HG03095 (cell line): Measurements from ENCODE around the gene SLC16A6.
"Not testable (repeated sequence)": the region's sequence is repeated elsewhere in the genome, so short reads cannot be mapped to it uniquely, and the experiment has no call there.

Source experiments
- ATAC-seq: cut with Tn5 transposase; IDR thresholded peaks from one replicate; pipeline ENCODE4 v1.9.1; 2021; ENCODE audit warnings: moderate library complexity; ENCODE audit not compliant: unreplicated experiment

The SLC16A6 gene

DNA sequence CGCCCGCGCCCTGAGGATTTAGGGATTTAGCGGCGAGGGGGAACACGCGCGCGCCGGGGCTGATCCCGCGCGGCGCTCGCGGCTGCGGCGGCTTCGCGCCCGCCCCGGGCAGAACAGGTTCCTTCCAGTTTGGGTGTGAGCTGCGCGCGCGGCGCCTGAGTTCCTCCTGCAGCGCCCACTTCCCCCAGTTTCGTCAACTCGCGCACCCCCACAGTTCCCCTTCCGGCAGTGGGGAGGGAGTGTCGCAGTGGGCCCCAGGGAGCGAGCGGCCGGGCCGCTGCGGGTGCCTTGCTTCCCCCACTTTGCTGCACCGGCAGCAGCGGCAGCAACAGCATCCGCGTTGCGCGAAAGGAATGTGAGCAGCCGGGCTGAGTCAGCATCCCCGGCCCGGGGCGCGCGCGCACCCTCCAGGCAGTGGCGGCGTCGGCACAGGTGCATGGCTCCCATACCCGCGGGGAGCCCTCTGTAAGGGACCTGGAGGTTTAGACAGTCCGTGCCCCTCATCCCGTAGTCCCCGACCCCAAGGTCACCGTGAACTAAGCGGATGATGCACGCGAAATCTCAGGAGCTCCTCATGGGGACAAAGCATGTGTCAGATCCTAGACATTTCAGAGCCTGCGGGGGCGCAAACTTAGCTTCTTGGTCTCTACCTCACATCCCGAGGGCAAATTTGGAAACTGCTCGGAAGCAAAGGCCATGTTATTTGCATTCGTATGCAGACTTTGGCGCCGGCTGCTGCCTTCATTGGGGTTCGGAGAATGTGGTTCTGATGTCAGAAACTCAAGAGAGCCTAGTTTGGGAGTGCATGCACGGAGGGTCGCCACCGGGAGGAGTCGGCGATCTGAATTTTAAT is 1.1 kb upstream of the SLC16A6 start:
- peak; percentile 48 for ATAC-seq

GRCh38 chr17:68290268-68290954 is 516 bp downstream of the SLC16A6 start:
- ATAC-seq = no peak

- no peak for ATAC-seq
Measured at GRCh38 chr17:68289936-68290267, 1.0 kb downstream of the SLC16A6 start.

GRCh38 chr17:68289473-68289872 is 1.5 kb downstream of the SLC16A6 start:
- ATAC-seq = no peak

DNA sequence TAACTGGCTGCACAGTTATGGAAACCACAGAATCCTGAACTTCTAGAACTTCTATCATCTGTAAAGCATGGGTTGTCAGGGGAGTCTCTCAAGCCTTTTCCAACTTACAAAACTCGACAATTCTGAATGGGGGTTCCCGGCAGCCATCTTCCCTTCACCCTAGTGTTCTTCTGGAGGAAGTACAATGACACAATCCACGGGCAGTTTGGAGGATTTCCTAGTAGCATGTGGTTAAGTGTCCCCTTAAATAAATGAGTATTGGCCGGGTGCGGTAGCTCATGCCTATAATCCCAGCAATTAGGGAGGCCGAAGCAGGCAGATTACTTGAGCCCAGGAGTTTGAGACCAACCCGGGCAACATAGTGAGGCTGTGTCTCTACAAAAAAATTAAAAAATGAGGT is 2.1 kb downstream of the SLC16A6 start:
- ATAC-seq = no peak

DNA sequence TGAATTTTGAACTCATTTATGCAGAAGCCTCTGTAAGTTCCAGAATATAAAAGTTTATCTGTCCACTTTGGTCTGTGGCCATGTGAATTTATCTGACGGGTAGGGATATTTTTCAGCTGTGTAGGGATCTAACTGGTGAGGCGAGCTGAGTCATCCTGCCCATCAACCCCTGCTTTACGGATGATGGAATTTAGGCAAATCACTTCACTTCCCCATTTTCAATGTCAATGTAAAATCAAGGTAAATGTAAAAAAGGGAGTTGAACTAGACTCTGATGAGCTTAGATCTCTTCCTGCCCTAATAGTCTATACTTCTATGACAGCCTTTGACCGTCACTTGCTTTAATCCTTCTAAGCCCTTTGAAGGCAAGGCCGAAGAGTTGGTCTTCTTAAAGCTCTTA is 2.6 kb downstream of the SLC16A6 start:
- ATAC-seq = no peak

DNA sequence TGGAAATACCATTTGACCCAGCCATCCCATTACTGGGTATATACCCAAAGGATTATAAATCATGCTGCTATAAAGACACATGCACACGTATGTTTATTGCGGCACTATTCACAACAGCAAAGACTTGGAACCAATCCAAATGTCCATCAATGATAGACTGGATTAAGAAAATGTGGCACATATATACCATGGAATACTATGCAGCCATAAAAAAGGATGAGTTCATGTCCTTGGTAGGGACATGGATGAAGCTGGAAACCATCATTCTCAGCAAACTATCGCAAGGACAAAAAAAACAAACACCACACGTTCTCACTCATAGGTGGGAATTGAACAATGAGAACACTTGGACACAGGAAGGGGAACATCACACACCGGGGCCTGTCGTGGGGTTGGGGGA is 9.0 kb downstream of the SLC16A6 start:
- ATAC-seq = not testable (repeated sequence)

DNA sequence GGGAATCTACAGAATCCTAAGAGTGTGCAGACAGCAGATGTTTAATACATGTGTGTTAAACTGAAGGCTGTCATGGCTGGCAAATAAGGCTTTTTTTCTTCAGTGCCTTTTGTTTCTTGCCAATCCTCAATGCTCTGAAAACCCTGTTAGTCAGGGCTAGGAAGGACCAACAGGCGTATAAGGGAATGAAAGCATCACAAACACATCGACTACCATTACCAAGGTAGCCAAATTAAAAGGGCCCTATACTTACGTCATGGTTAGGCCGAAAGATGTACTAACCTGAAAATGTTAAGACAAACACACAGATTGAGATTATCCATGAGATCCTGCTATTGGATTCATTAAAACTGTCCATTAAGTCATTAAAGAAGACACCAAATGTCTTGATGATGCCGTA is 13.1 kb downstream of the SLC16A6 start:
- ATAC-seq = no peak

GRCh38 chr17:68276339-68276738 is 14.6 kb downstream of the SLC16A6 start:
- ATAC-seq = not testable (repeated sequence)

GRCh38 chr17:68273722-68274121 is 17.2 kb downstream of the SLC16A6 start:
- ATAC-seq = no peak

GRCh38 chr17:68265833-68266232 is 25.1 kb downstream of the SLC16A6 start:
- ATAC-seq = not testable (repeated sequence)

GRCh38 chr17:68263101-68263681 is 27.7 kb downstream of the SLC16A6 start:
- ATAC-seq = not testable (repeated sequence)

- not testable (repeated sequence) for ATAC-seq
Measured at GRCh38 chr17:68262467-68262866, 28.5 kb downstream of the SLC16A6 start.

DNA sequence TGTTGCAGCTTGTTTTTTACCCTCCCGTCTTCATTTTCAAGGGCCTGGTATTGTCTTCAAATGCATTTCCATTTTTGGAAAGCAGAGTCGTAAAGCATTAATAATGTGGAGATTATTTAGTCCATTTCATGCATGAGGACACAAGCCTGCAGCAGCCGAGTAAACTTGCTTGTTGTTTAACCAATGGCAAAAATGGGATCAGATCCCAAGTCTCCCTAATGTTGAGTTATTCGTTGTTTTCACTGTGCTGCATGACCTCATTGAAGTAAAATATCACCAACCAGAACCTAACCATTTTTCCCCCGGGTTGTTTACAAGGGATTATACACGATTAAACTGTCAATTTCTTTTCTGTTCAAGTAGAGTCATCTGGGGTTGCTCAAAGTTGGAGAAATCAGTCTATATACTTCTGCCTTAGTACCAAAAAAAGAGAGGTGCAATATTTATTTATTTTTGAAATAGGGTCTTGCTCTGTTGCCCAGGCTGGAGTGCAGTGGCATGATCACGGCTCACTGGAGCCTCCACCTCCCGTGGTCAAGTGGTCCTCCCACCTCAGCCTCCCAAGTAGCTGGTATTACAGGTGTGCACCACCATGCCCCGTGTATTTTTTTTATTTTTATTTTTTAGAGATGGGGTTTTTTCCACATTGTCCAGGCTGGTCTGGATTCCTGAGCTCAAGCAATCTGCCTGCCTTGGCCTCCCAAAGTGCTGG is 30.7 kb downstream of the SLC16A6 start:
- no peak for ATAC-seq

- not testable (repeated sequence) for ATAC-seq
Measured at GRCh38 chr17:68259648-68259951, 31.3 kb downstream of the SLC16A6 start.

- ATAC-seq = peak; percentile 92
Measured at GRCh38 chr17:68258890-68259647, 31.9 kb downstream of the SLC16A6 start.

DNA sequence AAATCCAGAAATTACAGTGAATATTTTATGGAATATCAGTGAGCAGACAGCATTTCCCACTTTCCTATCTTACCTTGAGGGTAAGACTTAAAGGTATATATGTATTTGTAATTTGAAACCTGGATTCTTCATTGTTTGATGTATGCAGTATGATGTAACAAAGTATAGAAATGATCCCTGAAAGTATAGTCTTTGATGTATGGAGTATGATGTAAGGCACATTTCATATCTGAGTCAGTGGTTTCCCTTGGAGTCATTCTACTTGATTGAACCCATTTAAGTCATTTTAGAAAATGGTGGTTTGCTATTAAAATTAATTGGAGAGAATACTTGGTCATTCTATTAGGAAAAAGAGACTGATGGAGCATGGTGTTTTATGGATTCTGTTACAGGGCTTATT is 33.0 kb downstream of the SLC16A6 start:
- ATAC-seq = no peak

DNA sequence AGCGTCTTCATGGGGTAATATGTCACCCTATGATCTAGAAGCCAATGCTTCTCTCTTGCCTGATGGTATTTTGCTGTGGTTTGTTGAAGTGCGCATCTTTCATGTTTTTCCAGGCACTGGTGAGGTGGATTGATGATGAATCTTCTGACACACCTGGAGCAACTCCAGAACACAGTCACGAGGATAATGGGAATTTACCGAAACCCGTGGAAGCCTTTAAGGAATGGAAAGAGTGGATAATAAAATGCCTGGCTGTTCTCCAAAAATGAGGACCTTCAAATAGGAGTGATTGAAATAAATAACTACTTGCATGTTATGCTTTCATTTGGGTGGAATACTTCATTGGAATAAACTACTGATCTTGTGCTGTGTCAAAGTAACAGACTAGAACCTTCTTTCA is 34.2 kb downstream of the SLC16A6 start:
- ATAC-seq = not testable (repeated sequence)

- no peak for ATAC-seq
Measured at GRCh38 chr17:68255731-68256538, 35.0 kb downstream of the SLC16A6 start.

DNA sequence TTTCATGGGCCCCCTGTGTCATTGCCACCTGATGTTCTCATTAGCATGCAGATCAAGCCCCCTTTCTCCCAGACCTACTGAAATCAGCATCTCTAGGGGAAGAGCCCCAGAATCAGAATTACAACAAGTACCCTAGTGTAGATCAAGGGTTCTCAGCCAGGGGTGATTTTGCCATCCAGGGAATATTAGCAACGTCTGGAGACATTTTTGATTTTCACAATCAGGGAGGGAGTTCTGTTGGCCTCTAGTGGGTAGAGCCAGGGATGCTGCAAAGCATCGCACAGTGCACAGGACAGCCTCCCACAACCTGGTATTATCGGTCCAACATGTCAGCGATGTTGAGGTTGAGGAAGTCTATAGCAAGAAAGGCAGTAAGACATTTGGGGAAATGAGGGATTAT is 35.8 kb downstream of the SLC16A6 start:
- ATAC-seq = no peak
